Measurements from ENCODE around the gene LTBP4.

Gene LTBP4

DNA sequence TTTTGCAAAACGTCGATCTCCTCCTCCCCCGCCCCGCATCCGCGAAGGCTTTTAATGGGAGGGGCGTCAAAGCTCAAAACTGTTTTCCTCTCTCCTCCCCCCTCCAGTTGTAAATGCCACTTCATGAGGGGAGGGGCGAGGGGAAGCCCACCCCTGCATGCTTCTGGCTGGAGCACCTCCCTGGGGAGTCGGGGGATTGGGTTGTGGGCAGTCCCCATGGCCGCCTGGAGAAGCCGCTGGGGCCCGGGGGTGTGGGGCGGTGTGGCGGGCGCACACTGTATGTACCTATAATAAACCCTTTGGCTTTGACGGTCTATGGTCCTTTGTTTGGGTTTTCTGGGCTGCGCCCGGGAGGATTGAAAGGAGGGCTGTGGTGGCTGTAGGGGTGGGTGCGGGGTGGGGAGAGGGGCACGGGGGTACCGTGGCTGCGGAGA lies 25.0 kb upstream of the LTBP4 start:
- Histone ChIP-seq H3K4me3 (replicated peaks; ENCODE audit: insufficient read depth, low read length) (peak overlapping the region; percentile 62), H3K27ac (replicated peaks) (no peak overlapping the region; the same call in 1 of the 2 replicates), H3K27me3 (ENCODE audit: insufficient read depth, poor library complexity, severe bottlenecking) (no peaks in the 10 kb centered on the region)
- TF ChIP-seq POLR2AphosphoS5 (IDR thresholded peaks at IDR 0.05; ENCODE audit: low read depth) = no peak
- TF ChIP-seq GABPA (IDR thresholded peaks at IDR 0.05; ENCODE audit: low read depth) = no peak
- no peak for TF ChIP-seq SPI1 (IDR thresholded peaks at IDR 0.05; ENCODE audit: borderline replicate concordance, low read depth)
- TF ChIP-seq, protein P1, sequence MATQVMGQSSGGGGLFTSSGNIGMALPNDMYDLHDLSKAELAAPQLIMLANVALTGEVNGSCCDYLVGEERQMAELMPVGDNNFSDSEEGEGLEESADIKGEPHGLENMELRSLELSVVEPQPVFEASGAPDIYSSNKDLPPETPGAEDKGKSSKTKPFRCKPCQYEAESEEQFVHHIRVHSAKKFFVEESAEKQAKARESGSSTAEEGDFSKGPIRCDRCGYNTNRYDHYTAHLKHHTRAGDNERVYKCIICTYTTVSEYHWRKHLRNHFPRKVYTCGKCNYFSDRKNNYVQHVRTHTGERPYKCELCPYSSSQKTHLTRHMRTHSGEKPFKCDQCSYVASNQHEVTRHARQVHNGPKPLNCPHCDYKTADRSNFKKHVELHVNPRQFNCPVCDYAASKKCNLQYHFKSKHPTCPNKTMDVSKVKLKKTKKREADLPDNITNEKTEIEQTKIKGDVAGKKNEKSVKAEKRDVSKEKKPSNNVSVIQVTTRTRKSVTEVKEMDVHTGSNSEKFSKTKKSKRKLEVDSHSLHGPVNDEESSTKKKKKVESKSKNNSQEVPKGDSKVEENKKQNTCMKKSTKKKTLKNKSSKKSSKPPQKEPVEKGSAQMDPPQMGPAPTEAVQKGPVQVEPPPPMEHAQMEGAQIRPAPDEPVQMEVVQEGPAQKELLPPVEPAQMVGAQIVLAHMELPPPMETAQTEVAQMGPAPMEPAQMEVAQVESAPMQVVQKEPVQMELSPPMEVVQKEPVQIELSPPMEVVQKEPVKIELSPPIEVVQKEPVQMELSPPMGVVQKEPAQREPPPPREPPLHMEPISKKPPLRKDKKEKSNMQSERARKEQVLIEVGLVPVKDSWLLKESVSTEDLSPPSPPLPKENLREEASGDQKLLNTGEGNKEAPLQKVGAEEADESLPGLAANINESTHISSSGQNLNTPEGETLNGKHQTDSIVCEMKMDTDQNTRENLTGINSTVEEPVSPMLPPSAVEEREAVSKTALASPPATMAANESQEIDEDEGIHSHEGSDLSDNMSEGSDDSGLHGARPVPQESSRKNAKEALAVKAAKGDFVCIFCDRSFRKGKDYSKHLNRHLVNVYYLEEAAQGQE (IDR thresholded peaks at IDR 0.05; ENCODE audit: insufficient replicate concordance, low read depth) = no peak
- TF ChIP-seq, protein P2, sequence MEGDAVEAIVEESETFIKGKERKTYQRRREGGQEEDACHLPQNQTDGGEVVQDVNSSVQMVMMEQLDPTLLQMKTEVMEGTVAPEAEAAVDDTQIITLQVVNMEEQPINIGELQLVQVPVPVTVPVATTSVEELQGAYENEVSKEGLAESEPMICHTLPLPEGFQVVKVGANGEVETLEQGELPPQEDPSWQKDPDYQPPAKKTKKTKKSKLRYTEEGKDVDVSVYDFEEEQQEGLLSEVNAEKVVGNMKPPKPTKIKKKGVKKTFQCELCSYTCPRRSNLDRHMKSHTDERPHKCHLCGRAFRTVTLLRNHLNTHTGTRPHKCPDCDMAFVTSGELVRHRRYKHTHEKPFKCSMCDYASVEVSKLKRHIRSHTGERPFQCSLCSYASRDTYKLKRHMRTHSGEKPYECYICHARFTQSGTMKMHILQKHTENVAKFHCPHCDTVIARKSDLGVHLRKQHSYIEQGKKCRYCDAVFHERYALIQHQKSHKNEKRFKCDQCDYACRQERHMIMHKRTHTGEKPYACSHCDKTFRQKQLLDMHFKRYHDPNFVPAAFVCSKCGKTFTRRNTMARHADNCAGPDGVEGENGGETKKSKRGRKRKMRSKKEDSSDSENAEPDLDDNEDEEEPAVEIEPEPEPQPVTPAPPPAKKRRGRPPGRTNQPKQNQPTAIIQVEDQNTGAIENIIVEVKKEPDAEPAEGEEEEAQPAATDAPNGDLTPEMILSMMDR (IDR thresholded peaks at IDR 0.05; ENCODE audit: insufficient read depth, low read length) = no peak
- DNase-seq (ENCODE audit: low read depth in 1 of 2, low spot score in 1 of 2) = no peak

- no peaks in the 10 kb centered on the region for H3K27me3 ChIP-seq (ENCODE audit: insufficient read depth, poor library complexity, severe bottlenecking)
- peak within 1 kb of the TSS; percentile 62 for H3K4me3 ChIP-seq (replicated peaks; ENCODE audit: insufficient read depth, low read length)
- no peak for TF ChIP-seq SPI1 (IDR thresholded peaks at IDR 0.05; ENCODE audit: borderline replicate concordance, low read depth)
- TF ChIP-seq GABPA (IDR thresholded peaks at IDR 0.05; ENCODE audit: low read depth) = peak; percentile 60; the same call in 1 of the 2 replicates
- TF ChIP-seq, protein P1 (IDR thresholded peaks at IDR 0.05; ENCODE audit: insufficient replicate concordance, low read depth) = no peak
- TF ChIP-seq, protein P2 (IDR thresholded peaks at IDR 0.05; ENCODE audit: insufficient read depth, low read length) = no peak
- TF ChIP-seq POLR2AphosphoS5 (IDR thresholded peaks at IDR 0.05; ENCODE audit: low read depth) = peak; percentile 39; the same call in 1 of the 2 replicates
- peak; percentile 93 to 95 for DNase-seq (ENCODE audit: low read depth in 1 of 2, low spot score in 1 of 2)
- H3K27ac ChIP-seq (replicated peaks) = peak within 1 kb of the TSS; percentile 82
Measured at GRCh38 chr19:40576585-40577451, 24.4 kb upstream of the LTBP4 start, which contains the start of gene SHKBP1. Gene SHKBP1 (plus strand): TSS chr19:40576873. CDS start chr19:40576900, 27 bp downstream.

DNA sequence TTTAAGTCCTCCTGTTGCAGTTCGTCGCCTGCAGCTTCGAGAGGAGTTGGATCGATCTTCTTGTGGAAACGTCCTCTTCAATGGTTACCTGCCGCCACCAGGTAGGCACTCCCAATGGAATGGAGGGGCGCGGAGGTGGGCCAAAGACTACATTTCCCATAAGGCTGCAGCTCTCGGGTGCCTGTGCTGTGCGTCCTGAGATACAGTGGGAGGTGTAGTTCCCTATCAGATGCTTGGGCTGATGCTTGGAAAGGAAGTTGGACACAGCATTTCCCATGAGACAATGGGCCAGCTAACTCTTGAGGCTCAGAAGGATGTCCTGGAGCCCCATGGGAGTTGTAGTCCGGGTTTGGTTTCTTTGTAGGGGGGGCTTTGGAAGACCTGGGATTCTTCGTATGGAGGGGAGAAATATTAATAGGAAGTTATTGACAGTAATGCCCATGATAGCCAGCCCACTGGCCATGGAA lies 22.7 kb upstream of the LTBP4 start:
- Histone ChIP-seq H3K27ac (replicated peaks) (no peak overlapping the region), H3K4me3 (replicated peaks; ENCODE audit: insufficient read depth, low read length) (no peak overlapping the region), H3K27me3 (ENCODE audit: insufficient read depth, poor library complexity, severe bottlenecking) (no peaks in the 10 kb centered on the region)
- peak; percentile 74 to 76 for DNase-seq (ENCODE audit: low read depth in 1 of 2, low spot score in 1 of 2)
- TF ChIP-seq POLR2AphosphoS5 (IDR thresholded peaks at IDR 0.05; ENCODE audit: low read depth) = no peak
- TF ChIP-seq SPI1 (IDR thresholded peaks at IDR 0.05; ENCODE audit: borderline replicate concordance, low read depth) = peak; percentile 22; the same call in 1 of the 2 replicates

GRCh38 chr19:40580619-40581018 lies 20.6 kb upstream of the LTBP4 start:
- Histone ChIP-seq H3K27ac (replicated peaks) (peak overlapping the region; percentile 58), H3K4me3 (replicated peaks; ENCODE audit: insufficient read depth, low read length) (no peak overlapping the region), H3K27me3 (ENCODE audit: insufficient read depth, poor library complexity, severe bottlenecking) (no peaks in the 10 kb centered on the region)
- TF ChIP-seq SPI1 (IDR thresholded peaks at IDR 0.05; ENCODE audit: borderline replicate concordance, low read depth) = no peak
- TF ChIP-seq, protein P2 (IDR thresholded peaks at IDR 0.05; ENCODE audit: insufficient read depth, low read length) = no peak
- TF ChIP-seq POLR2AphosphoS5 (IDR thresholded peaks at IDR 0.05; ENCODE audit: low read depth) = no peak
- TF ChIP-seq GABPA (IDR thresholded peaks at IDR 0.05; ENCODE audit: low read depth) = no peak
- TF ChIP-seq, protein P1 (IDR thresholded peaks at IDR 0.05; ENCODE audit: insufficient replicate concordance, low read depth) = no peak
- no peak for DNase-seq (ENCODE audit: low read depth in 1 of 2, low spot score in 1 of 2)

Measured in HL-60 (cell line).